Stomach smooth muscle (tissue), 2 donors: ENCODE results near the gene RILPL1.
A peak's percentile ranks its signal among the peaks of the same experiment; 100 is the strongest.
"Not testable (repeated sequence)": the region's sequence is repeated elsewhere in the genome, so short reads cannot be mapped to it uniquely, and the experiment has no call there.

ENCODE experiments used
- H3K27ac ChIP-seq: one replicate; pipeline ENCODE4 v1.7.0; 2013; ENCODE audit warnings: mild to moderate bottlenecking, low read length, inconsistent platforms
- H3K27me3 ChIP-seq, 2 donors: one replicate each; pipeline ENCODE4 v1.7.0; 2013; ENCODE audit warnings: low read length in 2 of 2; ENCODE audit not compliant: insufficient read depth in 2 of 2, control insufficient read depth in 1 of 2
- H3K36me3 ChIP-seq, 2 donors: one replicate each; pipeline ENCODE4 v1.7.0; 2013; ENCODE audit warnings: low read length in 2 of 2; ENCODE audit not compliant: control insufficient read depth in 2 of 2, insufficient read depth in 2 of 2
- H3K4me1 ChIP-seq: one replicate; pipeline ENCODE4 v1.7.0; 2013; ENCODE audit warnings: low read length; ENCODE audit not compliant: control insufficient read depth, insufficient read depth
- H3K4me3 ChIP-seq, 2 donors: one replicate each; pipeline ENCODE4 v1.7.0; 2013; ENCODE audit warnings: low read length in 2 of 2
- H3K9ac ChIP-seq, 2 donors: one replicate each; pipeline ENCODE4 v1.7.0; 2013; ENCODE audit warnings: low read length in 2 of 2, mild to moderate bottlenecking in 1 of 2
- H3K9me3 ChIP-seq, 2 donors: one replicate each; pipeline ENCODE4 v1.7.0; 2013; ENCODE audit warnings: low read length in 2 of 2; ENCODE audit not compliant: control insufficient read depth in 2 of 2
- donor health status: healthy.
- donor health status: Pancreatic carcinoma.

The RILPL1 gene

DNA sequence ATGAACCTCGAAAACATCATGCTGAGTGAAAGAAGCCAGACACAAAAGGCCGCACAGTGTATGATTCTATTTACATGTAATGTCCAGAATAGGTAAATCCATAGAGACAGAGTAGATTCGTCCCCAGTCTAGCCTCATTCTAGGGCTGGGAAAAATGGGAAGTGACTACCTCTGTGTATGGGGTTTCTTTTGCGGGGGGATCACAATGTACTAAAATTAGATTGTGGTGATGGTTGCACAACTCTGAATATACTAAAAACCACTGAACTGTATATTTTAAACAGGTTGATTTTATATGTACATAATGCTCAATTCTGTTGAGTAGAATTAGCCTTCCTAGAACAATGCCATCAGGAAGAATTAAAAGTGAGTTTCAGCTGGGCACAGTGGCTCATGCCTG is 90.7 kb downstream of the RILPL1 start:
- H3K36me3 ChIP-seq, result no peaks in the 10 kb centered on the region
- peaks cover 9% of the 10 kb centered on the region for H3K4me1 ChIP-seq
- no peak overlapping the region for H3K4me3 ChIP-seq
- H3K27ac ChIP-seq, result no peak overlapping the region
- H3K9ac ChIP-seq, result no peak overlapping the region
- no peaks in the 10 kb centered on the region for H3K9me3 ChIP-seq
- no peaks in the 10 kb centered on the region for H3K27me3 ChIP-seq

DNA sequence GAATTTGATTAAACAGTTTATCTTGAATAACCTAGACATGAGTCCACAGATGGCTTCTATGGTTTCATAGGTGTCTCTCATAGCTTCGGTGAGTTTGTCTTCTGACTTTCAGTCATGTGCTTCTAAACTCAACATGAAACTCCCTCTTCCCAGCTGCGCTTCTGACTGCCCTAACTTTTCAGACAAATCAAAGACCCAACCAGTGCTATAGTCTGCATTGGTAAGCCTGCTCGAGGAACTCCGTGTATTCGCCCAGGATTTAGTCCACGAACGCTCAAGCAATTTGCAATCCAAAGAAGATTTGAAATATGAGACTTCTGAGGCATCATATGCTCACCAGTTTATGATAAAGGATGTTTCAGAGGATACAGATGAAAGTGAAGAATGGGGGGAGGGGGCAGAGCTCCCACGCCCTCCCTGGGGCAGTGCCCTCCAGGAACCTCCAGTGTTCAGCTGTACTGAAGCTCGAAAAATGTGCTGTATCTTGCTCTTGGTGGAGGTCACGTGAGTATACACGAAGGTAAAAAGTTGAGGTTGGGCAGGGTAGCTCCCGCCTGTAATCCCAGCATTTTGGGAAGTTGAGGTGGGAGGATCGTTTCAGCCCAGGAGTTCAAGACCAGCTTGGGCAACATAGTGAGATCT is 91.9 kb downstream of the RILPL1 start:
- Histone ChIP-seq H3K27me3 (no peaks in the 10 kb centered on the region), H3K4me1 (peaks cover 14% of the 10 kb centered on the region), H3K27ac (no peak overlapping the region), H3K36me3 (no peaks in the 10 kb centered on the region), H3K4me3 (no peak overlapping the region), H3K9ac (no peak overlapping the region), H3K9me3 (no peaks in the 10 kb centered on the region)

DNA sequence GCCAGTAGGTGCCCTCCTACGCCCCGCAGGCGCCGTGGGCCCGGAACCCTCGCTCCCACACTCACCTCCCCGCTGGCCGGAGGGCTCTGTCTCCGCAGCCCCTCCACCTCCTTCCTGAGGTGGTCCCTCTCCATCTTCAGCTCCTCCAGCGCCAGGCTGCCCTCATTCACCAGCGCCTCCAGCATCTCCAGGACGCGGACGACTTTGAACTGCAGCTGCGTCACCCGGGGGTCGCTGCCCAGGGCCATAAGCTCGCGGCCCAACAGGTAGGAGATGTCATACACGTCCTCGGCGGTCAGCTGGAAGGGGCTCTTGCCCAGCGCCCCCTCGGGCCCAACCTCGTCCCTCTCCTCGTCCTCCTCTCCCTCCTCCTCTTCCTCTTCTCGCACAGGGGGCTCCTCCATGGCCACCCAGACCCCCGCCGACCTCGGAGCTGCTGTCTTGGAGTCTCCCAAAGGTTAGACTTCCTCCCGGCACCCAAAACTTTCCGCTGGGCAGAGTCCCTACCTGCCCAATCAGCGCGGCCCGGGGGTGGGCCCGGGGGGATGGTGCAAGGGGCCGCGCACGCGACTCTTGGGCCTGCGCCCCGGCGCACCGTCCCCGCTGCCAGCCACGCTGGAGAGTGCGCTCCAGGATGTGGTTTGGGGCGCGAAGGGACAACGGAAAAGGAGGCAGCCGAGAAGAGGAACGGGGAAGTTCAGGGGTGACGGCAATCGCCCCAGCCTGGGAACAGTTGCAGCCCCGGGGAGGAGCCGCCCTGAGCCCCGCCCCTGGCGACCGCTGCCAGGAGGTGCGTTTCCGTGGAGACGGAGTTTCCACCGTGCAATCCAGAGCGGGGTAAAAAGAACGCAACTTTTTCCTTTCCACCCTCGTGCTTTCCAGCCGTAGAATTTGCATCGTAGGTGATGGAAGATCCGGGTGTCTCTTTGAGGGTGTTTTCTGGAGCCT is 97.2 kb downstream of the RILPL1 start, which contains the start of gene RILPL2:
Gene RILPL2 (minus strand): TSS at position 668 of the 948 bp plus-strand sequence. CDS start 264 bp downstream, at position 404.
- Histone ChIP-seq H3K9ac (peak within 1 kb of the TSS; percentile 74 to 79), H3K27ac (peak within 1 kb of the TSS; percentile 46), H3K27me3 (no peaks in the 10 kb centered on the region), H3K9me3 (no peaks in the 10 kb centered on the region), H3K36me3 (peaks cover 0 to 2% of the 10 kb centered on the region in 2 donors), H3K4me1 (peaks cover 14% of the 10 kb centered on the region), H3K4me3 (peak within 1 kb of the TSS; percentile 66 to 94)

DNA sequence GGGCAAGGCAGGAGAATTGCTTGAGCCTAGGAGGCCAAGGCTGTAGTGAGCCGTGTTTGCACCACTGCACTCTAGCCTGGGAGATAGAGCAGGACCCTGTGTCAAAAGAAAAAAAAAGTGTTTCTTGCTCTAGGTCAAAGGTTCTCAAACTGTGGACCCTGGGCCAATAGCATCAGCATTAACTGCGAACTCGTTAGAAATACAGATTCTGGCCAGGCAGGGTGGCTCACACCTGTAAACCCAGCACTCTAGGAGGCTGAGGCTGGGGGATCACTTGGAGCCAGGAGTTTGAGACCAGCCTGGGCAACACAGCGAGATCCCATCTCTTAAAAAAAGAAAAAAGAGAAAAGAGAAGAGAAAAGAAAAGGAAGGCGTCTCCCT is 97.9 kb downstream of the RILPL1 start:
- Histone ChIP-seq H3K4me1 (peaks cover 14% of the 10 kb centered on the region), H3K36me3 (peaks cover 0 to 2% of the 10 kb centered on the region in 2 donors), H3K9ac (peak overlapping the region; percentile 73 to 74), H3K27me3 (no peaks in the 10 kb centered on the region), H3K9me3 (no peaks in the 10 kb centered on the region), H3K4me3 (peak overlapping the region; percentile 66 to 94), H3K27ac (peak overlapping the region; percentile 46)

DNA sequence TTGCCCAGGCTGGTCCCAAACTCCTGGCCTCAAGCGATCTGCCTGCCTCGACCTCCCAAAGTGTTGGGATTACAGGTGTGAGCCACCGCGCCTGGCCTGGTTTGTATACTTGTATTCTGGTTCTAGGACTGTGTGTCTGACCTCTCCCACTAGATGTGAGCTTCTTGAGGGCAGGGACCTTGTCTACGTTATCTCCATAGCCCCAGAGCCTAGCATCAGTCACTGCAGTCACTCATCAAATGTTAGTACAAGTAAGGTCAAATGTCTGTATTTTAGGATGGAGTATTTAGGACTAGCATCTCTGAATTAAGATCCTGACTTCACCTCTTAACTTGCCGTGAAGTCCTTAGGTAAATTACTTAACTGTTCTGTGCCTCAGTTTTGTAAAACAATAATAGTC is 99.9 kb downstream of the RILPL1 start:
- Histone ChIP-seq H3K9ac (no peak overlapping the region), H3K27ac (no peak overlapping the region), H3K4me1 (peaks cover 14% of the 10 kb centered on the region), H3K27me3 (no peaks in the 10 kb centered on the region), H3K9me3 (no peaks in the 10 kb centered on the region), H3K36me3 (peaks cover under 1 to 2% of the 10 kb centered on the region in 2 donors), H3K4me3 (no peak overlapping the region)

DNA sequence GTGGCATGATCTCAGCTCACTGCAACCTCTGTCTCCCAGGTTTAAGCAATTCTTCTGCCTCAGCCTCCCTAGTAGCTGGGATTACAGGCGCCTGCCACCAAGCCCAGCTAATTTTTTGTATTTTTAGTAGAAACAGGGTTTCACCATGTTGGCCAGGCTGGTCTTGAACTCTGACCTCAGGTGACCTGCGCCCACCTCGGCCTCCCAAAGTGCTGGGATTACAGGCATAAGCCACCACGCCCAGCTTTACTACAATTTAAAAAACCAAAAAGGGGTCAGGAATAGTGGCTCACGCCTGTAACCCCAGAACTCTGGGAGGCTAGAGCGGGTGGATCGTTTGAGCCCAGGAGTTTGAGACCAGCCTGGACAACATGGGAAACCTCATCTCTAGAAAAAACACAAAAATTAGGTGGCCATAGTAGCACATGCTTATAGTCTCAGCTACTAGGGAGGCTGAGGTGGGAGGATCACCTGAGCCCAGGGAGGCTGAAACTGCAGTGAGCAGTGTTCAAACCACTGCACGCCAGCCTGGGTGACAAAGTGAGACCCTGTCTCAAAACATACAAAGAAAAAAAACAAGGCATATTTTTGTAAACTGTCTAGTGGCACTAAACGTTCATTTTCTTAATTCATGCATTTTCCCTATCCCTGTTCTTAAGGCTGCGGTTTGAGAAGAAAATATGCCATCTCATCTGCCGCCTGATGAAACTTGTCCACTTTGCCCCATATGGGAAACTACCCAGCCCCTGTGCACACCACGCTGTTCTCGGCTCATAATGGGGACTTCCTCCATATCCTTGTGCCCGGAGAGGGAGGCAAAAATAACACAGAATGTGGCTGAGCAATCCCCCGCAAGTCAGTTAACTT is 101.3 kb downstream of the RILPL1 start:
- H3K27ac ChIP-seq, result not testable (repeated sequence)

DNA sequence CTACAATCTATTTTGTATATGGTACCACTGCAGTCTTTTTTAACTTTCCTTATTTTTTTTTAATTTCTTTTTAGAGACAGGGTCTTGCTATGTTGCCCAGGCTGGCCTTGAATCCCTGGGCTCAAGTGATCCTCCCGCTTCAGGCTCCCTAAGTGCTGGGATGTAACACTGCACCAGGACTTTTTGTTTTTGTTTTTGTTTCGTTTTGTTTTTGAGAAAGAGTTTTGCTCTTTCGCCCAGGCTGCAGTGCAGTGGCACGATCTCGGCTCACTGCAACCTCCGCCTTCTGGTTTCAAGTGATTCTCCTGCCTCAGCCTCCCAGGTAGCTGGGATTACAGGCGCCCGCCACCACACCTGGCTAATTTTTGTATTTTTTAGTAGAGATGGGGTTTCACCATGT is 104.4 kb downstream of the RILPL1 start:
- H3K9ac ChIP-seq, H3K27ac ChIP-seq, H3K36me3 ChIP-seq, H3K27me3 ChIP-seq, H3K9me3 ChIP-seq, H3K4me3 ChIP-seq, H3K4me1 ChIP-seq: not testable (repeated sequence)

More for the DNA sequence above, 101.3 kb downstream of the RILPL1 start:
- peak overlapping the region in 1 of 2 donors; percentile 35 for H3K4me3 ChIP-seq
- peaks cover 14% of the 10 kb centered on the region for H3K4me1 ChIP-seq
- not testable (repeated sequence) for H3K9me3 ChIP-seq, H3K36me3 ChIP-seq, H3K9ac ChIP-seq, H3K27me3 ChIP-seq

DNA sequence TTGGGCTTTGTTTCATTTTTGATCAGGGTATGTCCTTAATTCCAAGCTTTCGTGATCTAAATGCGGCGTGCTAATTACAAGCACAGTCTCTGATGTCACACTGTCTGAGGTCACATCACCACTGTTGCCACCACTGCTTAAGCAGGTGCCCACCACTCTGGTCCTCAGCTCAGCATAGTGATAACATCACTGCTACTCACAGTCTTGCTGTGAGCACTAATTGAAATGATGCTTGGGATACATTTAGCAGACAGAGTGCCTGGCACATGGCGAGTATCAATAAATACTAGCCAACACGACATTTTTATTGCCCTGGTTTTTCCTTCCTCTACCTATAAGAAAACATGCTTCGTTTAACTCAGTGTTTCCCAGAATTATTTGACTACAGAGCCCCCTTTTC is 104.9 kb downstream of the RILPL1 start:
- Histone ChIP-seq H3K4me1 (peaks cover 2% of the 10 kb centered on the region), H3K27ac (no peak overlapping the region), H3K36me3 (peaks cover 6 to 7% of the 10 kb centered on the region in 2 donors), H3K9ac (no peak overlapping the region), H3K9me3 (no peaks in the 10 kb centered on the region), H3K27me3 (no peaks in the 10 kb centered on the region), H3K4me3 (no peak overlapping the region)

DNA sequence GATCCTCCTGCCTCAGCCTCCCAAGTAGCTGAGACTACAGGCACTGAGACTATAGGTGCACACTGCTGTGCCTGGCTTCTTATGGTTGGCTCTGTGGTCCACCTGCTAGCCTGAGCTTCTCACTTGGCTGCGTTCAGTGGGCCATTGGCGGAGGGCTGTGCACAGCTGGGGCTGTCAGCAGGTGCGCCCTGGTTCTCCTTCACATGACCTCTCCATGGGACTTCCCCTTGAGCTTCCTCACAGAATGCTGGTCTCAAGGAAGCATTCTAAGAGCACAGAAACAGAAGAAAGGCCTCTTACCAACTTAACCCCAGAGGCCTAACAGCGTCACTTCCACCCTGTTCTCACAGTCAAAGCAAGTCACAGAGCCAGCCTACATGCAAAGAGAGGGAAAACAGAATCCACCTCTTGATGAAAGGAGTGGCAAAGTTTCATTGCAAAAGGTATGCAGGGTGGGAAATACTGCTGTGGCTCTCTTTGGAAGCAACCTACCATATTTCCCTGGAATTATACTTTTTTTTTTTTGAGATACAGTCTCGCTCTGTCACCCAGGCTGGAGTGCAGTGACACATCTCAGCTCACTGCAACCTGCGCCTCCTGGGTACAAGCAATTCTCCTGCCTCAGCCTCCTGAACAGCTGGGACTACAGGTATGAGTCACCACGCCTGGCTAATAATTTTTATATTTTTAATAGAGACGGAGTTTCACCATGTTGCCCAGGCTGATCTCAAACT is 106.3 kb downstream of the RILPL1 start:
- Histone ChIP-seq H3K27me3 (no peaks in the 10 kb centered on the region), H3K36me3 (peaks cover 9 to 11% of the 10 kb centered on the region in 2 donors), H3K27ac (no peak overlapping the region), H3K9me3 (no peaks in the 10 kb centered on the region), H3K4me3 (no peak overlapping the region), H3K4me1 (no peaks in the 10 kb centered on the region), H3K9ac (no peak overlapping the region)

DNA sequence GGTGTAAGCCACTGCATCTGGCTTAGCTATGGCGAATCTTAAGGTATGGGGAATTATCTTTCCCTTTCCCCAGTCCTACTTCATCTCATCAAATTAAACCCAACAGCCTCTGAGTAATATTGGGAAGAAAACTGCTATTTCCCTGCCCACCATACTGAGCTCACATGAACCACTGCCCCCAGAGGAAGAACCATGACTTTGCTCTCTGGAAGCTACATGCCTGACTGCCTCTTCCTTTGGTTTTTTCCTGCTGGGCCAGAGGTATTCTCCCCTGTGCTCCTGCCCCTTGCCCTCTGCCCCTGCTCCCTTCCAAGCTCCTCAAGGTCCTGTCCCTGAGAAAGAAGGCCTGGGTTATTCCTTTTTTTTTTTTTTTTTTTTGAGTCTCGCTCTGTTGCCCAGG is 112.2 kb downstream of the RILPL1 start:
- Histone ChIP-seq H3K36me3 (peaks cover 6 to 16% of the 10 kb centered on the region in 2 donors), H3K27me3 (no peaks in the 10 kb centered on the region), H3K27ac (no peak overlapping the region), H3K4me1 (no peaks in the 10 kb centered on the region), H3K4me3 (no peak overlapping the region), H3K9ac (no peak overlapping the region), H3K9me3 (no peaks in the 10 kb centered on the region)
